Tibial nerve (tissue), 4 donors: Measurements from ENCODE around the gene SYT1.

Experiments
- CTCF ChIP-seq, 5 experiments: fragments of 200-600 bp in 3 of 5; fragments of 450-650 bp in 2 of 5; sonication (generic) in 3 of 5; IDR thresholded peaks; one replicate each; pipeline ENCODE4 v1.5.1; 2016 to 2019; ENCODE audit warnings: antibody characterized with exemption in 5 of 5, mild to moderate bottlenecking in 3 of 5, moderate library complexity in 2 of 5
- EP300 ChIP-seq, 2 donors: sonication (generic); formaldehyde crosslinking; IDR thresholded peaks; one replicate each; pipeline ENCODE4 v1.6.1; 2017; ENCODE audit warnings: antibody characterized with exemption in 2 of 2, mild to moderate bottlenecking in 1 of 2

GRCh38 chr12:79317179-79317847 is 452.7 kb downstream of the SYT1 start:
- no peak for TF ChIP-seq CTCF (IDR thresholded peaks at IDR 0.05)
- TF ChIP-seq EP300 (IDR thresholded peaks at IDR 0.05), result no peak
